Left hindlimb (tissue), 1 donor: Measurements from ENCODE around the gene AK9.

Experiments
- DNase-seq: peaks from one replicate; pipeline ENCODE4 v3.0.0-alpha.2; 2018

AK9 gene

GRCh38 chr6:109455437-109456110 is 235.4 kb downstream of the AK9 start, which contains the start of gene MICAL1:
Gene MICAL1 (minus strand): TSS chr6:109455772. CDS start chr6:109454196, 1,576 bp downstream.
- DNase-seq: peak; percentile 81

GRCh38 chr6:109454496-109455436 is 236.2 kb downstream of the AK9 start:
- peak; percentile 59 for DNase-seq

- peak; percentile 76 for DNase-seq
These were observed 237.2 kb downstream of the AK9 start for GRCh38 chr6:109453594-109454495.

GRCh38 chr6:109453156-109453555 is 237.8 kb downstream of the AK9 start:
- DNase-seq: no peak

- no peak for DNase-seq
These were observed 238.8 kb downstream of the AK9 start for GRCh38 chr6:109452181-109452580.

GRCh38 chr6:109451376-109451775 is 239.6 kb downstream of the AK9 start:
- DNase-seq: no peak

- no peak for DNase-seq
These were observed 240.2 kb downstream of the AK9 start for GRCh38 chr6:109450801-109451200.

- DNase-seq: no peak
These were observed 241.0 kb downstream of the AK9 start for GRCh38 chr6:109449795-109450673.

- no peak for DNase-seq
These were observed 241.8 kb downstream of the AK9 start for GRCh38 chr6:109449064-109449794.

- DNase-seq: no peak
These were observed 242.4 kb downstream of the AK9 start for GRCh38 chr6:109448615-109449014.

GRCh38 chr6:109447878-109448555 is 243.0 kb downstream of the AK9 start:
- DNase-seq: no peak

- no peak for DNase-seq
These were observed 243.9 kb downstream of the AK9 start for GRCh38 chr6:109447087-109447486.

GRCh38 chr6:109446541-109446940 is 244.5 kb downstream of the AK9 start:
- DNase-seq: no peak

GRCh38 chr6:109446072-109446471 is 244.9 kb downstream of the AK9 start:
- no peak for DNase-seq

GRCh38 chr6:109445382-109445781 is 245.6 kb downstream of the AK9 start:
- DNase-seq: no peak

GRCh38 chr6:109443425-109443950 is 247.5 kb downstream of the AK9 start:
- no peak for DNase-seq
